GM19463 (cell line): ENCODE data around the gene CD74.
A peak's percentile ranks its signal among the peaks of the same experiment; 100 is the strongest.

Experiments
- ATAC-seq: cut with Tn5 transposase; IDR thresholded peaks from one replicate; pipeline ENCODE4 v1.9.1; 2021; ENCODE audit warnings: mild to moderate bottlenecking, moderate library complexity; ENCODE audit not compliant: unreplicated experiment

Gene CD74

DNA sequence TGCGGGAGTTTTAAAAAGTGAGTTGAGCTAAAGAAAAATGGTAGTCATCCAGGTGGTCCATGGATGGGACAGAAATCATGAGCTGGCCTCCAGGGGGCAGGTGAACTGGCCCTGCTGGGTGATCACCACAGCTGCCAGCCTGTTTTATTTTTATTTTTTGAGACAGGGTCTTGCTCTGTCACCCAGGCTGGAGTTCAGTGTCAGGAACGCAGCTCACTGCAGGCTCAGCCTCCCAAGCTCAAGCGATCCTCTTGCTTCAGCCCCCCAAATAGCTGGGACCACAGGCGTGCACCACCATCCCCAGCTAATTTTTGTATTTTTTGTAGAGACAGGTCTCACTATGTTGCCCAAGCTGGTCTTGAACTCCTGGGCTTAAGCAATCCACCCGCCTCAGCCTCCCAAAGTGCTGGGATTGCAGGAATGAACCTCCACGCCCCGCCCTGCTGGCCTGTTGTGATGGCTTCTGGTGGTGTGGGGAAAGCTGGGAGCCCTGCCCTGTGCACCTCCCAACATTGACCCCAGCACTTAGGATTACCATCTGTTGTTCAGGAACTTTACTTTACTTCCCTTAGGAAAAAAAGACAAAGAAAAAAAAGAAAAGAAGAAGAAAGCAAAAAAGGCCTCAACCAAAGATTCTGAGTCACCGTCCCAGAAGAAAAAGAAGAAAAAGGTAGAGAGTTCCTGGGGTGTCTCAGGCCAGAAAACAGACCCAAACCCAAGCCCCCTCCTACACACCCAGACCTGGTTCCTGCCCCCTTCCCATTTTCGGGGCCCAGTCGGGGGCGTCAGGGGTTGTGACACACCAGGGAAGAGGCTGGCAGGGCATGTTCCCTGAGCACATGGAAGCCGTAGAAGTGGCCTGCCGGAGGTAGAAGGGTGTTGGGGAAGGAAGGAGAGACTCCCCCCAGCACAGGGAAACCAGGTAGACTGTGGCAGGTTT lies 14.7 kb downstream of the CD74 start:
- no peak for ATAC-seq

DNA sequence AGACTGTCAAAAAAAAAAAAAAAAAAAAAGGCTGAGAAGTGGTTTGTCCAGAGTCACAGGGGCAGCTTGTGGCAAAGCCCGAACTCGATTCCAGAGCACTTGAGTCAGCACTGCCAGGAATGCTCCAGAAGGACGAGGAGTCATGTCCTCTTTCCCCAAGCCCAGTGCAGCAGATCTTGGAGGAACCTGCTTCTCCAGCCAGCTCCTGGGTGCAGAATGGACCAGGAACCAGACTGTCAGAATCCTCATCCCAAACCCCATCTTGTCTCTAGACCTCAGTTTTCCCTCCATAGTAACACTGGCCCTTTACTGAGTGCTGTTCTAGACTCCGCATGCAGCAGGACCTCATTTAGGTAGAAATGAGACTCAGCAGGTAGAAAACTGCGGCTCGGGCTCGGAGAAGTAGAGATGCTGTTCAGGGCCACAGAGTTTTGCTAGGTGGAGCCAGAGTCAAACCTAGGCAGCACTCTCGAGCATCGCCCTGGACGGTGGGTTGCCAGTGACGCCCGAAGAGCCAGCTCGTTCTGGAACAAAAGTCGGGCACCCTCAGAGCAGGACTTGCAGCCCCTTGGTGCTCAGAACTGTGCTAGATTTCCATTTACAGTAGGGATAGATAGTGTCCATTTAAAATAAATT lies 15.4 kb downstream of the CD74 start:
- no peak for ATAC-seq

DNA sequence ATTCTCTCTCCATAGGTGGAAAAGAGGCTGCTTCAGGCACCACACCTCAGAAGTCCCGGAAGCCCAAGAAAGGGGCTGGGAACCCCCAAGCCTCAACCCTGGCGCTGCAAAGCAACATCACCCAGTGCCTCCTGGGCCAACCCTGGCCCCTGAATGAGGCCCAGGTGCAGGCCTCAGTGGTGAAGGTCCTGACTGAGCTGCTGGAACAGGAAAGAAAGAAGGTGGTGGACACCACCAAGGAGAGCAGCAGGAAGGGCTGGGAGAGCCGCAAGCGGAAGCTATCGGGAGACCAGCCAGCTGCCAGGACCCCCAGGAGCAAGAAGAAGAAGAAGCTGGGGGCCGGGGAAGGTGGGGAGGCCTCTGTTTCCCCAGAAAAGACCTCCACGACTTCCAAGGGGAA lies 16.4 kb downstream of the CD74 start:
- ATAC-seq, result no peak

GRCh38 chr5:150395688-150395975 lies 17.1 kb downstream of the CD74 start:
- ATAC-seq, result no peak

- no peak for ATAC-seq
Observed at GRCh38 chr5:150394912-150395687, 17.6 kb downstream of the CD74 start.

DNA sequence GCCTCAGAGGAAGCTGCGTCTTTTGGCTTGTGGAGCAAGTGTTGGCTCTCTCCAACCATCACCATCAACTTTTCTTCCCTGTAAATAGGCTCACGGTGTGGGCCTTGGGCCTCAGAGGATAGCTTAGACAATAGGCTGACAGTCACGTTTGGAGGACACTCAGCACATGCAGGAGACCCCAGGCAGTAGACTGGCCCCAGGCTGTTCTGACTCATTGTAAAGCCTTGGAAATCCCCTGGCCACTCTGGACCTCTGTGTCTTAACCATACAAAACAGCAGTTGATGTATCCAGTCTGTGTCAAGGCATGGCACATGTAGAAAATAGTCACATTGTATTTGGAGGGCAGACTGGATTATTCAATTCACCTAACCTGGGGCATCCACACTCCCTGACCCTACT lies 18.6 kb downstream of the CD74 start:
- ATAC-seq, result peak; percentile 61

DNA sequence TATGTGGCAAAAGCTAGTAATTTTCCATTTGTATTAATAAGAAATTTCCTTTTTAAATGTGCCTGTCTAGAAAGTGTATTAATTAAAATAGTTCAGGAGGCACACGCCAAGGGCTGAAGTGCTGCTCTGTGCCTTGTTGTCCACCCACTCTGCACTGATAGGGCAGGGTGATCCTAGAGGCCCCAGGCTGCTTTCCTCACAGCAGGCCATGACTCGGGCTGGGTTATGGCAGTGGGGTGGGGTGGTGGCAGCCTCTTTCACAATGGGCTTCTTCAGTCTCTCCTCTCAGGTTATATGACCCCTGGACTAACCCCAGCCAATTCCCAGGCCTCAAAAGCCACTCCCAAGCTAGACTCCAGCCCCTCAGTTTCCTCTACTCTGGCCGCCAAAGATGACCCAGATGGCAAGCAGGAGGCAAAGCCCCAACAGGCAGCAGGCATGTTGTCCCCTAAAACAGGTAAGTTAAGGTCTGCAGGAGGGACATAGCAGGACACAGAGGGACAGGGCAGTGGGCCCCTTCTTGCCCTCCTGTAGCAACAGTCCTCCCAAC lies 19.5 kb downstream of the CD74 start:
- ATAC-seq, result no peak

GRCh38 chr5:150392680-150393079 lies 20.0 kb downstream of the CD74 start:
- no peak for ATAC-seq

GRCh38 chr5:150391986-150392385 lies 20.7 kb downstream of the CD74 start:
- no peak for ATAC-seq

DNA sequence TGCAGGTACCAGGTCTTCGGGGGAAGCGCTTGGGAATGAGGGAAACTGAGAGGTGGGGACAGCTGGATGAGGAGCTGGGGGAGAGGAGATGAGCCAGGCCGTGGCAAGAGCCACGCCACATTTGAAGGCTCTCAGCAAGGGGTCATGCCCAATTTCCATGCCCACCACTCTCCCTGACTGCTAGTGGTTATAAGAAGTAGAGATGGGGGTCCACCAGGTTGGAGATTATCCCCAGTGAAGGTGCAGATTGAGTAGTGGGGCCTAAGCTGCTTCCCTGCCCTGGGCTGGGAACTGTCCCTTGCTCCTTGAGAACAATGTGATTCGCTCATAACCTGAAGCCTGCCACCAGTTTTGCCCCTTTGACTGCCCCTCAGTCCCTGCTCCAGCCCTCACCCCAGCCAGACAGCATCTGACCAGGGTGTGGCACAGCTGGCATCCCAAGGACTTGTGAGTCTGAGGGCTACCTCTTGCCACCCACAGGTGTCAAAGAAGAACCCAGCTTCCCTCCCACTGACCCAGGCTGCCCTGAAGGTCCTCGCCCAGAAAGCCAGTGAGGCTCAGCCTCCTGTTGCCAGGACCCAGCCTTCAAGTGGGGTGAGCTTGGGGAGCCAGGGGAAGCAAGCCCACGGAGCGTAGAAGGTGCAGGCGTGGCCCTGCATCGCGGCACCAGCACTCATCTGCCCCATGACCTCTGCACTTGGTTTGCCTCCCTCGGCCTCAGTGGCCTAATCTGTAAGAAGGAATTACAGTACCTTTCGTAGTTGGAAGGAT lies 21.5 kb downstream of the CD74 start:
- ATAC-seq, result no peak

- ATAC-seq, result no peak
Observed at GRCh38 chr5:150389531-150390266, 23.0 kb downstream of the CD74 start.

DNA sequence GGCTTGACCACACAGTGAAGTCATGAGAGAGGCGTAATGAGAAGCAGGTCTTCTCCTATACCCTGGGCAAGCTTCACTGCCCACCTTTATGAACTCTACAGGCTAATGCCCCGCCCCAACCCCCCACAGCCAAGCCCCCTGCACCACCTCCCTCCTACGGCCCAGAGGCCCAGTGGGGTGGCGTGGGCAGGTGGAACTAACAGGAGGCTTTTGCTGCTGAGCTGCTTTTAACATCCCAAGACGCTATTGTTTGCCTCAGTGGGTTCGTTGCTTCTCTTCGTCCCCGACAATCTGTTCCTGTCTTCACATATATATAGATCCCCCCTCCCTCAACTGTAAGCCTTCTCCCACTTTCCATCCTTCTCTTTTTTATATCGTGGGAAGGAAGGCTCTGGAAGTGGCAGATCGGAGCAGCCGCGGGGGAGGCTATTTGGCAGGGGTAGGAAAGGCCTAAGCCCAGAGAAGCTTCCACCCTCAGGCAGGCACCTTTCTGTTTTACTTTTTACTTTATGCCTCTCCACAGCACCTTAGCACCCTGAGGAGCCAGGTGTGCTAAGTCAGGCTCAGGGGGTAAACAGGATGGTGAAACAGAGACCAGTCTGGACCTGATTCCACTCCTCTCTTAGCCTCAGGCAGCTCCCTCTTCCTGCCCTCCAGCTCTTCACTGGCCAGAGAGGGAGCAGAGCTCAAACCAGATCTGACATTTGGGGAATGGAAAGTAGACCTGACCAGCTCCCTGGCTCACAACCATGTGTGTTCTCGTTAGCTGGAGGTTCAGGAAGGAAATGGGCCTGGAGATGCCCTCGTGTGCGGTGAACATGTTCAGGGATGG lies 26.5 kb downstream of the CD74 start:
- ATAC-seq, result no peak

DNA sequence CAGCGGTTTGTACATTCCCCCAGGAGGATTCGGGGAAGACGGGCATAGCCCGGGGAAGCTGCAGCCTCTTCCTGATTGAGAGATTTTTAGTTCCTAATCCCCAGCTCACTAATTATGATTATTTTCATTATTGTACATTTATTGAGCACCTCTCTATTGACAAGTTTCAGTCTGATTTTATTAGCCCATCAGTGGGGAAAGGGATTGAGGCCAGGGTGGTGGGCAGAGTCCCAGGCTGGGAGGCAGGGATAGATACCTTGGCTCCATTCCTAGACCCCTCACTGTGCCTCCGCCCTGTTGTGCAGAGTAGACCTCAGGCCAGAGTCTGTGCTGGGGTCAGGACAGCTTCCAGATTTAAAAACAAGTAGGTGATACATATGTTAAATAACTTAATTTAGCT lies 28.0 kb downstream of the CD74 start:
- no peak for ATAC-seq

- no peak for ATAC-seq
Observed at GRCh38 chr5:150377964-150378694, 34.6 kb downstream of the CD74 start.

DNA sequence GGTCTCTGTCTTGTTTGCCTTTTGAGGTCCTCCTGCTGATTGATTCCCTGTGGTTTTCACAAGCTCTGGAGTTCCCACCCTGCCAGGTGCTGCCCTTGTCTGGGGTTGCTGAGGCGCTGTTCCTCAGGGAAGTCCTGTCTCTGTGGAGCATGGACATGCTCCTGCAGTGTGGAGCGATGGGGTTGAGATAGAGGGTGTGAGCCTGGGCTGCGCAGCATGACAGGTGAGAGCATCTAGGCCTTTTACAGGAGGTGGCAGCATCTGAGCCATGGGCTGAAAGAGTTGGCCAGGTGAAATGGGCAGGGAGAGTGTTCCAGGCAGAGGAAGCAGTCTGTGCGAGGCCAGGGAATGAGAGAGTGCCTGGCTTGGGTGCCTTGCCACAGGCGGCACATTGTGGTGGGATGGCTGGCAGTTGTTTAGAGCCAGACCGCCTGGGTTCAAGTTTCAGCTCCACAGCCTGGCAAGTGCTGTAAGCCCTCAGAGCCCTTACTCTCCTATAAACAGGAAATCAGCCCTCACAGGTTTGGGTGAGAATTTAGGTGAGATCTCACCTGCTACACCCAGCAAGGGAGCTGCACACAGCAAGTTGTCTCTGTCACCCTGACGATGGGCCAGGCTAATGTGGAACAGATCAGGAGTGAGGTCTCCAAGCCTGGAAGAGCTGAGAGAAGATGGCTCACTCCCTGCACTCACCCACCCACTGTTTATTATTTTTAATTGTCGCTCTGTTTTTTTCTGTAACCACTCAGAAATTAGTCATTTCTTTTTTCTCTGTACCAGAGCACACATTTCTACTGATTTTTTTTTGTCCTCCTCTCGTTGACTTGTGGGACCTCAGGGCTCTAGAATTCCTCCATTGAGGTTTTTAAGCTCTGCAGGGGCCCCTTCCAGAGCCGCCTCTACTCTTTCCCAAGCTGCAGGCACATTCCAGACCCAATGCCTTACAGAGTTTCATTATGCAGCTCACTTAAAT lies 35.6 kb downstream of the CD74 start:
- no peak for ATAC-seq

DNA sequence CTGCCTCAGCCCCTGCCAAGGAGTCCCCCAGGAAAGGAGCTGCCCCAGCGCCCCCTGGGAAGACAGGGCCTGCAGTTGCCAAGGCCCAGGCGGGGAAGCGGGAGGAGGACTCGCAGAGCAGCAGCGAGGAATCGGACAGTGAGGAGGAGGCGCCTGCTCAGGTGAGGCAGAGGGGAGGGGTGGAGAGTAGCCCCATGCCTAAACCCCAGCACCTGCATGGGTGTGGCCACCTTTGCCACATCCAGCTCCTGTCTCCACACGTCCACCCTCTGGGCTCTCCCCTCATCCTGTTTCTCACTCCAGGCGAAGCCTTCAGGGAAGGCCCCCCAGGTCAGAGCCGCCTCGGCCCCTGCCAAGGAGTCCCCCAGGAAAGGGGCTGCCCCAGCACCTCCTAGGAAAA lies 38.1 kb downstream of the CD74 start:
- no peak for ATAC-seq

DNA sequence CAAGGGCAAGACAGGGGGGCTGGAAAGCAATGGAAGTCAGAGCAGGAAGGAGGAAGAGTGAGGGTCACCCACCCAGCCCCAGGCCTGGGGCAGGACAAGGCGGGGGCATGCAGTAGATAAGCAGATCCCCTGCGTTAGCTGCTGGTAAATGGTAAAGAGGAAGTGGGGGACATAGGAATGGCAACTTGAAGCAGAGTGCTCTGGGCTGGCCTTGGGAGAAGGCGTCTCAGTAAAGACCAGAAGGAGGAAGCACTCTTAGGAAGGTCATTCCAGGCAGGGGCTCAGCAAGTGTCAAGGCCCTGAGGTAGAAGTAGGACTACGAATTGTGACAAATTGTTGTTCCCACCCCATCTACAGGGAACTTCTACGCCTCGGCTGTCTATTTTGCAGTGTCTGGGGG lies 40.1 kb downstream of the CD74 start:
- ATAC-seq, result no peak
